ENCODE data around the gene SV2B.

The SV2B gene

GRCh38 chr15:91238644-91239425, 138.8 kb downstream of the SV2B start:
- peak in 1 of 2 experiments; percentile 23 for DNase-seq

- DNase-seq, result no peak
Observed at GRCh38 chr15:91243826-91244225, 143.8 kb downstream of the SV2B start.

GRCh38 chr15:91244919-91245318, 144.9 kb downstream of the SV2B start:
- no peak for DNase-seq

GRCh38 chr15:91246998-91247397, 146.9 kb downstream of the SV2B start:
- DNase-seq, result no peak

- no peak for DNase-seq
Observed at GRCh38 chr15:91249591-91249990, 149.5 kb downstream of the SV2B start.

GRCh38 chr15:91252322-91252721, 152.3 kb downstream of the SV2B start:
- DNase-seq, result no peak

GRCh38 chr15:91252756-91253155, 152.7 kb downstream of the SV2B start:
- no peak for DNase-seq

- DNase-seq, result no peak
Observed at GRCh38 chr15:91253605-91254004, 153.5 kb downstream of the SV2B start.

GRCh38 chr15:91254766-91255165, 154.7 kb downstream of the SV2B start:
- no peak for DNase-seq

- no peak for DNase-seq
Observed at GRCh38 chr15:91255670-91256192, 155.7 kb downstream of the SV2B start.

GRCh38 chr15:91257746-91258414, 157.8 kb downstream of the SV2B start:
- DNase-seq, result no peak

- DNase-seq, result no peak
Observed at GRCh38 chr15:91258415-91258759, 158.3 kb downstream of the SV2B start.

- no peak for DNase-seq
Observed at GRCh38 chr15:91259077-91259476, 159.0 kb downstream of the SV2B start.

GRCh38 chr15:91261345-91261744, 161.3 kb downstream of the SV2B start:
- no peak for DNase-seq

- no peak for DNase-seq
Observed at GRCh38 chr15:91263632-91264531, 163.8 kb downstream of the SV2B start.

GRCh38 chr15:91264651-91265351, 164.7 kb downstream of the SV2B start:
- DNase-seq, result no peak

GRCh38 chr15:91265416-91265940, 165.4 kb downstream of the SV2B start:
- DNase-seq, result no peak

- DNase-seq, result peak in 1 of 2 experiments; percentile 11
Observed at GRCh38 chr15:91268510-91268909, 168.5 kb downstream of the SV2B start.

- no peak for DNase-seq
Observed at GRCh38 chr15:91270747-91271146, 170.7 kb downstream of the SV2B start.

GRCh38 chr15:91271565-91272153, 171.6 kb downstream of the SV2B start:
- DNase-seq, result peak; percentile 55 to 65

GRCh38 chr15:91275844-91276243, 175.8 kb downstream of the SV2B start:
- DNase-seq, result no peak

GRCh38 chr15:91278951-91279350, 178.9 kb downstream of the SV2B start:
- no peak for DNase-seq
